Stomach (tissue), 4 donors: Measurements from ENCODE around the gene TTYH3.

Source experiments
- CTCF ChIP-seq, 7 experiments: fragments of 450-650 bp in 4 of 7; fragments of 200-600 bp in 3 of 7; sonication (generic) in 3 of 7; IDR thresholded peaks; one replicate each; pipeline ENCODE4 v1.5.1; 2016 to 2019; ENCODE audit warnings: antibody characterized with exemption in 7 of 7, control low read depth in 2 of 7, mild to moderate bottlenecking in 1 of 7
- POLR2AphosphoS5 ChIP-seq, 3 donors: sonication (generic); formaldehyde crosslinking; IDR thresholded peaks; one replicate each; pipeline ENCODE4 v1.6.1; 2016; ENCODE audit warnings: antibody characterized with exemption in 3 of 3

- TF ChIP-seq CTCF (IDR thresholded peaks at IDR 0.05): no peak
- no peak for TF ChIP-seq POLR2AphosphoS5 (IDR thresholded peaks at IDR 0.05)
Observed at GRCh38 chr7:2604608-2605174, 27.1 kb upstream of the TTYH3 start.
